ENCODE data around the gene XYLB.

The XYLB gene

DNA sequence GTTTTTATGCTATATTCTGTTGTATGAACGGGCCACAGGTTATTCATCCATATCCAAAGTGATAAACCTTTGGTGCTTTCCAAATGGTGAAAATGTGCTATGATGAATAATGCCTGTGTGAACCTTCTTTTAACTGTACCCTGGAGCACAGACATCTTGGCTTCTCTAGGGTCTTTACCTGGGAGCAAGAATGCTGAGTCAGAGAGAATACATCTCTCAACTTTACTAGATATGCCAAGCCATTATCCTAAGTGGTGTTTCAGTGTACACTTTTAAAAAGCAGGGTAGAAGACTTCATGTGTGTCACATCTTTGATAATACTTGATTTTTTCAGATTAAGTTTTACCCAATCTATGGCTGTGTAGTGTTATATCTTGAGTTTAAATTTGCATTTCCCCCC is 23.5 kb upstream of the XYLB start:
- DNase-seq (ENCODE audit: low read depth in 2 of 2) = no peak

GRCh38 chr3:38325256-38325655 is 21.3 kb upstream of the XYLB start:
- DNase-seq (ENCODE audit: low read depth in 2 of 2) = no peak

DNA sequence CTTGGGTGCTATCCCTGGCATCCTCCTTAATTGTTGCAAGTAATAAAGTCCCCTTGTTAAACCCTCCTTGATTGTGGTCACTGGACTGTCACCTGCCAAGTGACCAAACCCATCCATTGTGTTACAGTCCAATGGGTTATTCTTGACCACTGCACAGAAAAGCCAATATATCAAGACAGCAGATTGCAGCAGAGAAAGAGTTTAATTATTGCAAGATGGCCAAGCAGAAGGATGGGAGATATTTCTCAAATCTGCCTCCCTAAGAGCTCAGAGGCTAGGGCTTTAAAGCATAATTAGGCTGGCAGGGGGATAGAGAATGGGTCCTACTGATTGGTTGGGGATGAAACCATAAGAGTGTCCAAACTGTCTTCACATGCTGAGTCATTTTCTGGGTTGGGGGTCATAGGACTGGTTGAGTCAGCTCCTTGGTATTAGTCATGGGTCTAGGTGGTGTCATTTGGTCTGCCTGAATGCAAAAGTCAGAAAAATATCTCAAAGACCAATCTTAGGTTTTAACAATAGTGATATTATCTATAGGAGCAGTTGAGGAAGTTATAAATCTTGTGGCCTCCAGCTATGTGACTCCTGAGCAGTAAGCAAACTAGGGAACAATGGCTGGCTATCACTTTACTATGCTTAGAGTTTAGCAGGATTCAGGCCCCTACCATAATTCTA is 19.1 kb upstream of the XYLB start:
- no peak for DNase-seq (ENCODE audit: low read depth in 2 of 2)

DNA sequence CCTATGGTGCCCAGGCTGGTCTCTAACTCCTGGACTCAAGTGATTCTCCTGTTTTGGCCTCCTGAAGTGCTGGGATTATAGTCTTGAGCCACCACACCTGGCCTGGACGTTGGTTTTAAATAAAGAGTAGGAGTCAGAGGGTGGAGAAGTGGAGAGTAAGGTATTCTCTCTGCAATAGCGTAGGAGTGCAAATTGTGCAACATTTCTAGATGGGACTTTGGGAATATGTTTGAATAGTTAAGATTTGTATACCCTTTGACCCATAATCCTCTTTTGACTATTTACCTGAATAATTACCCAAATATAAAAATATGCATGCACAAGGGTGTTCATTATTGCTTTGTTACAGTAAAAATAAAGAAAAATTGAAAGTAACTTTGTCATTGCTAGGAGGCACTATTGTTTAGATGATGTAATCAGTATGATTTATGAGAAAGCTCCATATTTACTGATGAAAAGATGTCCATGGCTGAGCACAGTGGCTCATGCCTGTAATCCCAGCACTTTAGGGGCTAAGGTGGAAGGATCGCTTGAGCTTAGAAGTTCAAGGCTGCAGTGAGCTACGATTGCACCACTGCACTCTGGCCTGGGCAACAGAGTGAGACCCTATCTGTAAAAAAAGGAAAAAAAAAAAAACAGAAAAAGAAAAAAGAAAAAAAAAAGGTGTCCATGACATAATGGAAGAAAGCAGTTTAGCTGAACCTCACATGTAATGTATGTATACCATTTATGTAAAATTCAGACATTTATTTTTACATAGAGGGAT is 15.1 kb upstream of the XYLB start:
- no peak for DNase-seq (ENCODE audit: low read depth in 2 of 2)

GRCh38 chr3:38332201-38332600 is 14.4 kb upstream of the XYLB start:
- DNase-seq (ENCODE audit: low read depth in 2 of 2) = no peak

DNA sequence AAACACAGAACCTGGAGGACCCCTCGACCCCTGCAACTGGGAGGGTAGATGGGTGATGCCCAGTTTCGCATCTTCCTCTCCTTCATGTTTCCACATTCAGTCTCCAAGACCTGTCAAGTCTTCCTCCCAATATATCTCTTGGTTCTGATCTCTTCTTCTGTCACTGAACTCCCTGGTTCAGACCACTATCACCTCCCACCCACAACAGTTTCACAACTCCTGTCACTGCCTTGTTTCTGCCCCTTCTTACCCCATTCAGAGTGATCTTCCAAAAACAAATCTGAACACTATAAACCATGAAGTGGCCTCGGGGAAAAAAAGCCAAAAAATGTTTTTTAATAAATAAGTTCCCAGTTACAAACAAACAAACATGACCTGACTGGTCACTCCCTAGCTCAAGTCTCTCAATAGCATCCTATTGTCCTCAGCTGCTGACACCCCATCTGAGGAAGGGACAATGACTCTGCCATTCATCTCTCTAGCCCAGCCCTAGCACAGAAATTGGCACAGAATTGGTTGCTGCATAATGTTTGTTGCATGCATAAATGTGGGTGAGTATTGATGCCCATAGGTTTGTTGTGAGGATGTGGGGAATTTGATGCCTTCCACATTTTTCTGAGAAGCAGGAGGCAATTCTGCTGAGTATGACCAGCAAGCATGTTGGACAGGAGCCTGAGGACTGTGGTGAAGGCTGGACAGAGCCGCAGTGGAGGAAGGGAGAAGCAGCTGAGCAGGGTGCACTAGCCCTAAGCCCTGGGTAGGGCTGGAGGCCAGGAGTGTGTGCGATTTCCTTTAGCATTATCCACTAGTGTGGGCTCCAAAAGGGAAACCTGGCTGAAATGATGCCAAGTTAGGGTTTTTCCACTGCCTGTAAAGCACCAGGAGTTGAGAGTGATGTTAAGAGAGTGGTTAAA is 12.2 kb upstream of the XYLB start:
- DNase-seq (ENCODE audit: low read depth in 2 of 2) = no peak

DNA sequence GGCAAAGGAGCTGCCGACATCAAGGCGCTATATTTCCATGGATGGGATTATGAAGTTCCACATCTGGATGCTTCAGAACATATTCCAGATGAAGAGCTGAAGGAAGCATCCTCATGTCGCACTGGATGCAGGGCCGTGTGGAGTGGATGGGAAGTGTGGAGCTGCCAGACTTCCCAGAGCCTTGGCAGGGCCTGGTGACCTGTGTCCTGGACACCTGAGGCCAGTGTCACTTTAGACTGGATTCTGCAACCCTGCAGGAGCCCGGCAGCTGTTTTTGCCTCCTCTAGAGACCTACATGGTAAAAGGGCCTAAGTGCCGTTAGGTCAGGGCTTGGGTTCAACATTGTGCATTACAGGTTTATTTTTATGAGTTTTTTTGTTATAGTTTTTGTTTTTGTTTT is 11.3 kb upstream of the XYLB start:
- no peak for DNase-seq (ENCODE audit: low read depth in 2 of 2)

GRCh38 chr3:38337703-38338102 is 8.9 kb upstream of the XYLB start:
- DNase-seq (ENCODE audit: low read depth in 2 of 2) = no peak

GRCh38 chr3:38343797-38344594 is 2.6 kb upstream of the XYLB start:
- no peak for DNase-seq (ENCODE audit: low read depth in 2 of 2)

DNA sequence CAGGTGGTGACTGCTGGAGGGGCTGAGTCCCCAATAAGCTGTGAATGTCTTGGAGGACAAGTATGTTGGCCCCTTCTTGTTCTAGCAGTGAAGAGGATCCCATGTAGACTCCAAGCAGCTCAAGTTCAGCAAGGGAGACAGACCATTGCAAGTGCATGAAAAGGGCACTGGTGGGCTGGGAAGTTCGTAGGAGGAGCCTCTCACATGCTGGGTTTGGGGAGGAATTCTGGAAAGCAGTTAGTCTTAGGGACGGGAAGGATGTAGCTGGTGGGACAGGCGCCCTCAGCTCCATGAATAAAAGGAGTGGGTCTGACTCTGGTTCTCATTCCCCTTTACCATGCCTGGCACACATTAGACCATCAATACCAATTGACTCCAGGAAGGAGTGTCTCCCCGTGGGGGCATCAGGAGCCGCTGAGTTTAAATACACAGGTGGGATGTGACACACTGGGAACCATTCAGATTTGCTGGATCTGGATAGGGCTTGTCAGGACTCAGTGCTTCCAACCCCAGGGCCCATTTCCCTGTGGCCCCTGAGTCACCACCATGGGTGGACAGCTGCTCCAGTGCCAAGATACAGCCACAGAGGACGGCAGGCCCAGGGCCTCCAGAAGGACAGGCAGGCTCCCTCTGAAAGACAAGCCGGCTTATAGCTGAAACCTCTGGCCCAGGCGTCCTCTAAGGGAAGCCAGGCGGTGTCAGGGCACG is 552 bp upstream of the XYLB start:
- DNase-seq (ENCODE audit: low read depth in 2 of 2) = no peak

DNA sequence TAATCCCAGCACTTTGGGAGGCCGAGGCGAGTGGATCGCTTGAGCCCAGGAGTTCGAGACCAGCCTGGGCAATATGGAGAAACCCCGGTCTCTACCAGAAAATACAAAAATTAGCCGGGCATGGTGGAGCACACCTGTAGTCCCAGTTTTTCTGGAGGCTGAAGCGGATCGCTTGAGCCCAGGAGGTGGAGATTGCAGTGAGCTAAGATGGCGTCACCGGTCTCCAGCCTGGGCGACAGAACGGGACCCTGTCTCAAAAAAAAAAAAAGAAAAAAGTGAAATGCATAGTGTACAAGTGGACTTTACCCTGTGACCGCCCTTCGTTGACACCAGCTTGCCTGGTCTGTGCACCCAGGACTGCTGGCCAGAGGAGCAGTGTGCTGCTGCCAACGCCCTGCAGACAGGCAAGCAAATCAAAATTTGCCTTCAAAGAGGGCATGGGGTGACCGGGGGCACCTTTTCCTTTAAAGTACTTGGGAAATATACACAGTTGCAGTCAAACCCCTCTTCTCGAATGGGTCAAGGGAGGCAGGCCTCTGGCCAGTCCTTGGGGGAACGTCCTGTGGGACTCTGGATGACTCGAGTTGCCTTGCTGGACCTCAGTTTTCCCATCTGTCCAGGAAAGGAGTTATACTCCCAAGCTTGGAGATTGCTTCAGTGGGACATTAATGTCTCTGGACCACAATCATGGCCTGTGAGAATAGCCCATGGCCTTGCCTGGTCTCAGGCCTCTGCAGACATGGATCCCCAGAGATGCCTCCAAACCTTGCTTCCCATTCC is 1.0 kb downstream of the XYLB start:
- DNase-seq (ENCODE audit: low read depth in 2 of 2) = no peak

DNA sequence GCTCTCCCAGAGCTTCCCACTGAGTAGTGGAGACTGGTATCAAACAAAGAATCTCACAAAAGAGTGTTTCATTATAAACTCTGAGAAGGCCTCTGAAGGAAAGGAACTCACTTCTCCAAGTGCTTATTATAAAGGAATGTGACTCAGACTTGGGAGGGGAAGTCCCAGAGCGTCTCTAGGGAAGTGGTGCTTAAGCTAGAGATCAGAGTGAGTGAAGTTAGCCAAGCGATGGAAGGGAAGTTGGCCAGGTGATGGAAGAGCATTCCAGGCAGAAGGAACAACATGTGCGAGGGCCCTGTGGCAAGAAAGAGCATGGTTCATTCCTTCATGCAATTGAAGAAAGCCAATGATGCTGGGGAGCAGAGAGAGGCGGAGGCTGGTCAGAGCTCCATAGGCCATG is 2.3 kb downstream of the XYLB start:
- DNase-seq (ENCODE audit: low read depth in 2 of 2) = no peak

DNA sequence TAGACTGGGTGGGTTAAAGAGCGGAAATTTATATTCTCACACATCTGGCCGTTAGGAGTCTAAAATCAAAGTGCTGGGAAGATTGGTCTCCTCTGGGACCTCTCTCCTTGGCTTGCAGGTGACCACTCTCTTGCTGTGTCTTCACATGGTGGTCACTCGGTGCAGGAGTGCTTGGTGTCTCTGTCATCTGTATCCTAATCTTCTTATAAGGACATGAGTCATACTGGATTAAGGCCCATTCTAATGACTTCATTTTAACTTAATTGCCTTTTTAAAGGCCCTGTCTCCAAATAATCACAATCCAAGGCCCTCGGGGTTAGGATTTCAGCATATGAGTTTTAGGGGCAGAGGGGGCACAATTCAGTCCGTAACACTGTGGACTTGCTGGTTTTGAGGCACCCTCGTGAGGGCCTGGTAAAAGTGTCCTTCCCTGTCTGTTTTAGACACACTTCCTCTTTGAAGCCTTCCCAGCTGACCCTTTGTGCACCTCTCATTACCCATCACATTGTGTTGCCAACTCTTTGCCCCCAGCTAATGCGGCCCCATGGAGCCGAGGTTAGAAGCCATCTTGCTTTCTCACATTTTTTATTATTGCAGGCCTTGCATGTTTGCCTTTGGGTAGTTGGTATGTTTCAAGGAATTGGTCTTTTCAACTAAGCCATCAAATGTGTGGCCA is 3.2 kb downstream of the XYLB start:
- no peak for DNase-seq (ENCODE audit: low read depth in 2 of 2)

DNA sequence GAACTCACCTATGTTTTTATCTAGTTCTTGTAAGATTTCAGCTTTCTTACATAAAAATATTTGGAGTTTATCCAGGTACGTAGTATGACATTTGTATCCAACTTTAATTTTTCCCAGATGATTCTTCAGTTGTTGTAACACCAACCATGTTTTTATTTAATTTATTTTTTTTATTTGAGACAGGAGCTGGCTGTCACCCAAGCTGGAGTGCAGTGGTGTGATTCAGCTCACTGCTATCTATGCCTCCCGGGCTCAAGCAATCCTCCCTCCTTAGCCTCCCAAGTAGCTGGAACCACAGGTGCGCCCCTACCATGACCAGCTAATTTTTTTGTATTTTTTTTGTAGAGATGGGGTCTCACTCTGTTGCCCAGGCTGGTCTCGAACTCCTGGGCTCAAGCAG is 6.6 kb downstream of the XYLB start:
- DNase-seq (ENCODE audit: low read depth in 2 of 2) = no peak

DNA sequence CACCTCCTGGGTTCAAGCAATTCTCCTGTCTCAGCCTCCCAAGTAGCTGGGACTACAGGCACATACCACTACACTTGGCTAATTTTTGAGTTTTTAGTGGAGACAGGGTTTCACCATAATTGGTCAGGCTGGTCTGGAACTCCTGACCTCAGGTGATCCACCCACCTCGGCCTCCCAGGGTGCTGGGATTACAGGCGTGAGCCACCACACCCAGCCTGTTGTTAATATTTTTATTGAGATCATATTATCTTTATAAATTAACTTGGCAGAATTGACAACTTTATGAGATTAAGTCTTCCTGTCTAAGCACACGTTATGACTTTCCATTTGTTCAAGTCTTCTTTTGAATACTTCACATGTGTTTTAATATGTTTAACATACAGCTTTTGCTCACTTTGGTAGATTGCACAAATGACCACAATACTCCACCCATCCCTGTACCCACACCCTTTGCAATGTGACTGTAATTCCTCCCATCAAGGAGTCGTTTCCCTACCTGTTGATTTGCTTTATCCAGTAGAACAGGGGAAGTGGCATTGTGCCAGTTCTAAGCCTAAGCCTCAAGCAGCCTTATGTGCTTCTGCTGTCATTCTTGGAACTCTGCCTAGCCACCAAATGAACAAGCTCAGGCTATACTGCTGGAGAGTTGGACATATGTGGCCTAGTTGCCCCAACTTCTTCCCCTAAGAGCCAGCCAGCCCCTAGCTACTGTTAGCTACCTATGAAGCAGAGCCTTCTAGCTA is 8.2 kb downstream of the XYLB start:
- no peak for DNase-seq (ENCODE audit: low read depth in 2 of 2)

DNA sequence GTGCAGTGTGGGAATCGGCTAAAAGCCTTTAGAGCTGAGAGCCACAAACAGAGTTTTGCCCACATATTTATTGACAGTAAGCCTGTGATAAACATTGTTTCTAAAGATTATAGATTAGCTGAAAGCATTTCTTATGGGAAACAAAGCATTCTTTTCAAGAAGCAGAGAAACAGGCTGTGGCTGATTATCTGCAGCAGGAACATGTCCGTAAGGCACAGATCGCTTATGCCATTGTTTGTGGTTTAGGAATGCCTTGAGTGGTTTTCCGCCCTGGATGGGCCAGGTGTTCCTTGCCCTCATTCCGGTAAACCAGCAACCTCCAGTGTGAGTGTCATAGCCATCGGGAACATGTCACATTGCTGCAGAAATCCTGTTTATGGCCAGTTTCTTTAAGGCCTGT is 12.5 kb downstream of the XYLB start:
- DNase-seq (ENCODE audit: low read depth in 2 of 2) = no peak

GRCh38 chr3:38360345-38360744 is 13.8 kb downstream of the XYLB start:
- DNase-seq (ENCODE audit: low read depth in 2 of 2) = no peak

DNA sequence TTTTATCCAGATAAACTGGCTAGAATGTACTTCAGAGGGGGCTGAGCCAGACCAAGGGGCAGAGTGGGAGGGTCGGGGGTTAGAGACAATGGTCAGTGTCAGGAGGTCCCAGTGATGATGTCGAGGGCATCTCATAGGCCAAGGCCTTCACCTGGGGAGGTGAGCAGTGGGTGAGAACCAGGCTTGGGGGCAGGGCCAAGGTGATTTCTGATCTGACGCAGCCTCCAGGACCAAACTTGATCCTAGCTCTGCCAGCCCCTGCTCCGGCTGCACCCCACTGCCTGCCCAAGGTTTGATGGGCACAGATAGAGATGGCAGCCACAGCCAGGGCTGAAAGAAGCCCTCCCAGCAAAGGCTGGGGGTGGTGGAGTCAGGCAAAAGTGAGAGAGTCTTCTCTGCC is 14.9 kb downstream of the XYLB start:
- DNase-seq (ENCODE audit: low read depth in 2 of 2) = no peak

DNA sequence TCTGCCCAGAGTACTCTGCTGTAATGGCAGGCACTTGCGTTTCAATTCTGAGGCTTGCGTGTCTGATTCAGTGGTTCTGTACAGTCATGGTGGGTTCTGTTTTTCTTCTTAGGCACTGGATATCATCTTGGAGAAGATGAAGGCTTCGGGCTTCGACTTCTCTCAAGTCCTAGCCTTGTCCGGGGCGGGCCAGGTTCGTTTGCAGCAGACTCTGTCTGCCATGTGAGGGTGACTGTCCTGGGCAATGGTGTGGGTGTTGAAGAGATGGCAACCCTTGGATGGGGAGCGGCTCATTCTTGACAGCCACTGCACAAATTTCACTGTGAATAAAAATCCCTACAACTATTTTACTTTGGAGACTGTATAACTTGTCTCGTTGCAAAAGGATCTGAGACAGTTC is 16.2 kb downstream of the XYLB start:
- DNase-seq (ENCODE audit: low read depth in 2 of 2) = no peak
